ENCODE results near the gene ESR1.

Gene ESR1

GRCh38 chr6:152089992-152090391 lies 282.5 kb downstream of the ESR1 start:
- no peak for DNase-seq (ENCODE audit: insufficient read length, low spot score)
- FAIRE-seq = no peak

DNA sequence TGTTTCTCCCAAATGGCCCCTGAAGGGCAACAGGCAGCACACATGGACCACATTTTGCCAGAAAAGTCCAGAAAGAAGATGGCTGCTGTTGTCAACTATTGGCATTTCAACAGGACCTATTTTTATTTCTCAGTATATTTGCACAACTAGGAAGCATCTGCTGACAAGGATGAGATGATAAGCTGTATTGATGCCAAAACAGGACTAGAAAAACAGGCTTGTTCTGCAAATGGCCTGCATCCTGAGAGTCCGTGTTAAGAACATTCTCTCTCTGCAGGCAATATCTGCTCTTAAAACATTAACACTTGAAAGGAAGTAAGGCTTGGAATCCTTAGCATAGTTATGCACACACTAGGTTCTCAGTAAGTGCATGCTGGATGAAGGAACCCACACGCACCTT lies 283.7 kb downstream of the ESR1 start:
- no peak for DNase-seq (ENCODE audit: insufficient read length, low spot score)
- FAIRE-seq = no peak

DNA sequence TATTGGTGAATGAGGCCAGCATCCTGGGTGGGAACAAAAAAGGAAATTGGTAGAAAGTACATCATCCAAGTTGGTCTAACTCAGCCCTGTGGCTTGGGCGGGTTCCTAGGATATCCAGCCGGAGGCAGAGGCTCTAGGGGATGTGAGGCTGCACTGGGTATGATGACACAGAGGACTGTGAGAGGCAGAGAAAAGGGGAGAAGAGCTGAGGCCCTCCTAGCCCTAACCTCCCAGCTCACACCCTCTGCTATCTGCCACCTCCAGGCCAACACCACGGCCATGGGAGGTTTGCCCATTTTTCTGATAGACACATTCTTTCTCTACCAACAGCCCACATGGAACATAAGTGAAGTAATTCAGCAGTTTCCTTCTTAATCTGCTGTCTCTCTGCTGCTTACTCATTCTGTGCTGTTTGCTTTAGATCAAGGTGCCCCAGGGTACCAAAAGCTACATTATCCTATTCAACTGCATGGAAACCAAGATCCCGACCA lies 284.4 kb downstream of the ESR1 start:
- FAIRE-seq (no peak), DNase-seq (ENCODE audit: insufficient read length, low spot score) (no peak)

DNA sequence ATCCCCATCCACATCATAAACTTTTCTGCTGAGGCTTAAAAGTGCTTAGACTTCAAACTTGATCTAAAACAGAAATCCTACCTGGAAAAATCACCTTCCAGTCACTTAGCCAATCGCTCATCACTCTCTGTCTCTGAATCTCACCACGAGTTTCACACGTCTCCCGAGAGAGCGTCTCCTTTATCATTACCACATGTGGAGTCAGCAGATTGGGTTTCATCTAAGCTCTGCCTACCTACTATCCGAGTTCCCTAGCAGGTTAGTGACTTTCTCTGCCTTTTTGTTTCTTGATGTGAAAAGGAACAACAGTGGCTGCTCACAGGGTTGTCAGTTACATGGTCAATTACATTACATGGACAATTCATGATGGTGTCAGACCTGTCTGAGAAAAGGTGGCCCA lies 286.2 kb downstream of the ESR1 start:
- FAIRE-seq (no peak), DNase-seq (ENCODE audit: insufficient read length, low spot score) (no peak)

DNA sequence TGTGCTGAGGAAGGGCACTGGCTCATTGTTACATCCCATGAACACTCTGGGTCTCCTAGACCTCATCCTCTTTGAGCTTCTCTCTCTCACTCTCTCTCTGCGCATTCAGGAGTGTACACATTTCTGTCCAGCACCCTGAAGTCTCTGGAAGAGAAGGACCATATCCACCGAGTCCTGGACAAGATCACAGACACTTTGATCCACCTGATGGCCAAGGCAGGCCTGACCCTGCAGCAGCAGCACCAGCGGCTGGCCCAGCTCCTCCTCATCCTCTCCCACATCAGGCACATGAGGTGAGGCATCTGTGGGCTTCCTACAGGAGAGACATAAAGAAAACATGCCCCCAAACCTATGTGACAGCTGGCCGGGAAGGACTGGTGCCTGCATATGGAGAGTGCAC lies 286.8 kb downstream of the ESR1 start:
- DNase-seq (ENCODE audit: insufficient read length, low spot score) = no peak
- no peak for FAIRE-seq

GRCh38 chr6:152094992-152095592 lies 287.6 kb downstream of the ESR1 start:
- FAIRE-seq (peak; percentile 65), DNase-seq (ENCODE audit: insufficient read length, low spot score) (peak; percentile 65)

GRCh38 chr6:152096863-152097496 lies 289.5 kb downstream of the ESR1 start:
- FAIRE-seq (no peak), DNase-seq (ENCODE audit: insufficient read length, low spot score) (no peak)

- no peak for DNase-seq (ENCODE audit: insufficient read length, low spot score)
- FAIRE-seq = no peak
Observed at GRCh38 chr6:152098683-152099082, 291.2 kb downstream of the ESR1 start.

GRCh38 chr6:152099446-152100182 lies 292.1 kb downstream of the ESR1 start:
- no peak for DNase-seq (ENCODE audit: insufficient read length, low spot score)
- no peak for FAIRE-seq

DNA sequence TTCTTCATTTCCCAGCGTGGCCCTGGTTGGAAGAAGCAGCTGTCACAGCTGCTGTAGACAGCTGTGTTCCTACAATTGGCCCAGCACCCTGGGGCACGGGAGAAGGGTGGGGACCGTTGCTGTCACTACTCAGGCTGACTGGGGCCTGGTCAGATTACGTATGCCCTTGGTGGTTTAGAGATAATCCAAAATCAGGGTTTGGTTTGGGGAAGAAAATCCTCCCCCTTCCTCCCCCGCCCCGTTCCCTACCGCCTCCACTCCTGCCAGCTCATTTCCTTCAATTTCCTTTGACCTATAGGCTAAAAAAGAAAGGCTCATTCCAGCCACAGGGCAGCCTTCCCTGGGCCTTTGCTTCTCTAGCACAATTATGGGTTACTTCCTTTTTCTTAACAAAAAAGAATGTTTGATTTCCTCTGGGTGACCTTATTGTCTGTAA lies 292.7 kb downstream of the ESR1 start:
- no peak for DNase-seq (ENCODE audit: insufficient read length, low spot score)
- FAIRE-seq = no peak

DNA sequence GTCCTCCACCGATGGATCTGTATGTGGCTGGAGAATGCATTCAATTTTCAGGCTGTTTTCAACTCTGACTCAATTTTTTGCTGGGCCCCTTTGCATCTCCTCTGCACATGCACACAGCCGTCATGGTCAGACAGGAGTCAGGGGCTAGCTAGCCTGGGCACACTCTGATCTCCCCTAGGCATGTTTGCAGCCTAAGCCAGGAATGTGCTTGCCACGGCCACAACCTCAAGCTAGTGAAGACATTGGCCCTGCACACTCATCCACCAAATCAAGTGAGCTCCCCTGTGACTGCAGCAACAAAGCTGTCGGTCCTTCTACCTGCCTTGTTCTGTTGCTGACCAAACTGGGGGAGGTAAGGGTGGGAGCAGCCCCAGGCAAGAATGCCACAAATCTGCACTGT lies 300.5 kb downstream of the ESR1 start:
- no peak for DNase-seq (ENCODE audit: insufficient read length, low spot score)
- FAIRE-seq = no peak

GRCh38 chr6:152110886-152111820 lies 303.7 kb downstream of the ESR1 start:
- DNase-seq (ENCODE audit: insufficient read length, low spot score) = no peak
- FAIRE-seq = no peak

DNA sequence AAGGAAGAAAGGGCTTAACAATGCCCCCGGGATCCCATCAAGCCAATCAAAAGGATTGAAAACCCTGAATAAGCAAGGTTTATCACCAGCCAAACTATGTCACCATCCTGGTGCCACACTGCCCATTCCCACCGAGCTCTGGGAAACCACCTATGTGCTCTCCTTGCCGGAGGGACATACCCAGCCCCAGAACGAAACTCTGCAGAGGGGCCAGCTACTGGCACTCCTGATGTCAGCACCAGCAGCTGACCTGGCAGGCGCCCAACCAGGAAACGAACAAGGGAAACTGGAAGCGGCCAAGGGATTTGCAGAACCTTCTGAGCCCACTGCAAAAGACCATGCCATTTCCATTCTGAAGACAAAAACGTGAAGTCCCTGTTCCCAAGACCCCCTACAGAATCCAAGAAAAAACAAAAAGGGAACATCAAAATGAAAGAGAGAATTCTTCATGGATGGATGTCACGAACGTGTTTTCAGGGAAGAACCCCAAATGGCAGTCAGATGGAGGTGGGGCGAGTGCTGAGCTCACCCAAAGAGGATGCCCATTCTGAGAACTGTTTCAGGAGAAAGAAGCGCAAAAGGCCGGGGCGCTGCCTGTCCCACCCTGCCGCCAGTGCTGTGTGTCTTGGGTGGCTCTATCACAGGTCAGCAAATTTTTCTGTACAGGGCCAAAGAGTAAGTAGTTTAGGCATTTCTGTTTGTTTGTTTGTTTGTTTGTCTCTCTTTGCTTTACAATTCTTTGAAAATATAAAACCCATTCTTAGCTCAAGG lies 305.2 kb downstream of the ESR1 start:
- FAIRE-seq (no peak), DNase-seq (ENCODE audit: insufficient read length, low spot score) (no peak)

DNA sequence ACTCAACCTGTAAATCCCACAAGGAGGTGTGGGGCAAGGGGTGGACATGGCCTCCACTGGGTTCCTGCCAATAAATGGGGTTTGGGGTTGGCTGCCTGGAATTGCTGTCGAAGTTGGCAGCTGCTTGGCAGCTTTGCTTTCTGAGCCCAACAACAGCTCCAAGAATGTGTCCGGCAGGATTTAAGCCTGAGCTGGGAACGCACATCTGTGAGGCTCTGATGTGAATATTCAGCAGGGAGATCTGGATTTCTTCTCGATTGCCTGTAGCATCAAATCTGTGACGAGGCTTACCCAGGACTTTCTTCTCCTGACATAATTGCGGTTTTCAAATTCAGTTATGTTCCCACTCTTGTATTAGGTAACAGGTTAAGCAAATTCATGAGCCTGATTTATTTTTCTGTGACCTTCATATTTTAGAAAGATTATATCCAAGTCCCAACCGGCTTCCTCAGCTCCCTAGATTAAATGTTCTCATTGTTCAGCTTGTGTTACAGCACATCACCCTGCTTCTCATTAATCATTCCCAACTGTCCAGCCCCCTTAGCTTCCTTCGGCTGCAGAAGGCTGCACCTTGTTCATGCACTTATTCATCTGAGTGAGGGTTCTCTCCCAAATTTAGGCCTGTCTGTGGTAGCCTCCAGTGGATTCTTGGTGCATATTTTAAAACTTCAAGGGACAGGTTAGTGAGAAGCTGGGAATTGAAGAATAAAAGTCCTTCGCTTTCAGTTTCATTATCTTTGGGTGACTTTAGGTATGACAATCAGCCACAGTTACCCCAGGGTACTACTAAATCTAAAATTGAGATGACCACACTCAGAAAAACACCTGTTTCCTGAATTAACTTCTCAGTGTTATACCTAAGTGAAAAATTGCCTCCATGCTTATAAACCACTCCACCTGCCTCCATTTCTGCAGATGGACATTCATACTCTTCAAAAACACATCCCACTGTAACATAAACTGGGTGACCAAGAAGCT lies 310.0 kb downstream of the ESR1 start:
- DNase-seq (ENCODE audit: insufficient read length, low spot score) (no peak), FAIRE-seq (no peak)

DNA sequence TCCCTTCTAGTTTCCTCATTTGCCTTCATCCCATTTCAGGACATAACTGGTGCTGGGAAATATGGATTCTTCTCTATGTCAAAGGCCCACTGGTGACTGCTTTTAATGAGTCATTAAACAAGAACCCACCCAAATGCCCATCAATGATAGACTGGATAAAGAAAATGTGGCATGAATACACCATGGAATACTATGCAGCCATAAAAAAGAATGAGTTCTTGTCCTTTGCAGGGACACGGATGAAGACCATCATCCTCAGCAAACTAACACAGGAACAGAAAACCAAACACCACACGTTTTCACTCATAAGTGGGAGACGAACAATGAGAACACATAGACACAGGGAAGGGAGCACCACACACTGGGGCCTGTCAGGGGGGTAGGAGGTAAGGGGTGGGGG lies 310.7 kb downstream of the ESR1 start:
- FAIRE-seq = no peak
- no peak for DNase-seq (ENCODE audit: insufficient read length, low spot score)

GRCh38 chr6:152118678-152119077 lies 311.2 kb downstream of the ESR1 start:
- no peak for FAIRE-seq
- DNase-seq (ENCODE audit: insufficient read length, low spot score) = no peak

GRCh38 chr6:152119831-152120230 lies 312.3 kb downstream of the ESR1 start:
- no peak for DNase-seq (ENCODE audit: insufficient read length, low spot score)
- no peak for FAIRE-seq

GRCh38 chr6:152121910-152122309 lies 314.4 kb downstream of the ESR1 start:
- FAIRE-seq = no peak
- DNase-seq (ENCODE audit: insufficient read length, low spot score) = no peak

- FAIRE-seq = no peak
Observed at GRCh38 chr6:152122434-152122833, 315.0 kb downstream of the ESR1 start.

More at GRCh38 chr6:152122434-152122833, 315.0 kb downstream of the ESR1 start:
- no peak for DNase-seq (ENCODE audit: insufficient read length, low spot score)
